ENCODE results near the gene SPDYE3. TPM values are rescaled to one million over a fixed set of nuclear protein-coding genes. Genes with fewer than 3 reads are reported as not detected.
"Not testable (repeated sequence)": the region's sequence is repeated elsewhere in the genome, so short reads cannot be mapped to it uniquely, and the experiment has no call there.

SPDYE3 gene
- total RNA-seq, 6 experiments from 2014 or later = not detected

- Mint-ChIP-seq H3K27ac (no peak overlapping the region), H3K36me3 (ENCODE audit: low read depth) (peaks cover 31% of the 10 kb centered on the region), H3K4me1 (ENCODE audit: low read depth) (peaks cover 13% of the 10 kb centered on the region), H3K9me3 (no peaks in the 10 kb centered on the region), H3K27me3 (ENCODE audit: insufficient read depth) (no peaks in the 10 kb centered on the region; the same call in 1 of the 2 replicates), H3K4me3 (no peak overlapping the region)
- TF ChIP-seq CTCF (IDR thresholded peaks at IDR 0.05) = no peak
- no peak for DNase-seq
Observed at GRCh38 chr7:100342765-100343164, 35.3 kb downstream of the SPDYE3 start.

GRCh38 chr7:100344124-100344559 is 36.6 kb downstream of the SPDYE3 start:
- H3K36me3 Mint-ChIP-seq (ENCODE audit: low read depth) = peaks cover 31% of the 10 kb centered on the region

DNA sequence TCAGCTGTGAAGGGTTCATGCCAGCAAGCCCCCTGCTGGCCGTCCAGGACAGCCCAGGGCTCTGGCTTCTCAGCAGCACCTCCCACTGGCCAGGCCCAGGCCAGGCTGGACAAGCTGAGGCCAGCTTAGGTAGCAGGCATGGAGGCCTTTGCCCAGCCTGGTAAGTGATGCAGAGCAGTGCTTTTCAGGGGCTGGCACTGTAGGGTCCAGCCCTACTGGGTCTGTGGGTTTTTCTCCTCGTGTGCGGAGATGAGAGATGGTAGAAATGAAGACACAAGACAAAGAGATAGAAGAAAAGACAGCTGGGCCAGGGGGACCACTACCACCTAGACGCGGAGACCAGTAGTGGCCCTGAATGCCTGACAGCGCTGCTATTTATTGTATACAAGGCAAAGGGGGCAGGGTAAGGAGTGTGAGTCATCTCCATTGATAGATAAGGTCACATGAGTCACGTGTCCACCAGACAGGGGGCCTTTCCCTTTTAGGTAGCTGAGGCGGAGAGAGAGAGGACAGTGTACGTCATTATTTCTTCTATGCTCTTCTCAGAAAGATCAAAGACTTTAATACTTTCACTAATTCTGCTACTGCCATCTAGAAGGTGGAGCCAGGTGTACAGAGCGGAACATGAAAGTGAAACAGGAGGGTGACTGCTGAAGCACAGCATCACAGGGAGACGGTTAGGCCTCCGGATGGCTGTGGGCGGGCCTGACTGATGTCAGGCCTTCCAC is 37.2 kb downstream of the SPDYE3 start:
- not testable (repeated sequence) for H3K9me3 Mint-ChIP-seq; H3K27me3 Mint-ChIP-seq (ENCODE audit: insufficient read depth)
- H3K4me1 Mint-ChIP-seq (ENCODE audit: low read depth) = peaks cover 13% of the 10 kb centered on the region
- peak; percentile 59 for DNase-seq
- H3K4me3 Mint-ChIP-seq = peak overlapping the region; percentile 41
- peaks cover 32% of the 10 kb centered on the region for H3K36me3 Mint-ChIP-seq (ENCODE audit: low read depth)
- peak overlapping the region; percentile 91 for H3K27ac Mint-ChIP-seq
- peak; percentile 82 for TF ChIP-seq CTCF (IDR thresholded peaks at IDR 0.05)

More at GRCh38 chr7:100344124-100344559, 36.6 kb downstream of the SPDYE3 start:
- Mint-ChIP-seq H3K27ac (peak overlapping the region; percentile 91), H3K4me1 (ENCODE audit: low read depth) (peaks cover 13% of the 10 kb centered on the region)
- not testable (repeated sequence) for H3K9me3 Mint-ChIP-seq; H3K27me3 Mint-ChIP-seq (ENCODE audit: insufficient read depth); H3K4me3 Mint-ChIP-seq; DNase-seq

DNA sequence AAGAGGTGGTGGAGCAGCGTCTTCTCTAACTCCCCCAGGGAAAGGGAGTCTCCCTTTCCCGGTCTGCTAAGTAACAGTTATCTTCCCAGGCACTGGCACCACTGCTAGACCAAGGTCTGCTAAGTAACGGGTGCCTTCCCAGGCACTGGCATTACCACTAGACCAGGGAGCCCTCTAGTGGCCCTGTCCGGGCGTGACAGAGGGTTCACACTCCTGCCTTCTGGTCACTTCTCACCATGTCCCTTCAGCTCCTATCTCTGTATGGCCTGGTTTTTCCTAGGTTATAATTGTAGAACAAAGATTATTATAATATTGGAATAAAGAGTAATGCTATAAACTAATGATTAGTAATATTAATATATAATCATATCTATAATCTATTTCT is 37.8 kb downstream of the SPDYE3 start:
- H3K4me3 Mint-ChIP-seq; H3K9me3 Mint-ChIP-seq; H3K27me3 Mint-ChIP-seq (ENCODE audit: insufficient read depth): not testable (repeated sequence)
- H3K36me3 Mint-ChIP-seq (ENCODE audit: low read depth) = peaks cover 36% of the 10 kb centered on the region
- peaks cover 13% of the 10 kb centered on the region for H3K4me1 Mint-ChIP-seq (ENCODE audit: low read depth)
- peak; percentile 65 for DNase-seq
- peak overlapping the region; percentile 91 for H3K27ac Mint-ChIP-seq
- TF ChIP-seq CTCF (IDR thresholded peaks at IDR 0.05) = peak; percentile 67

DNA sequence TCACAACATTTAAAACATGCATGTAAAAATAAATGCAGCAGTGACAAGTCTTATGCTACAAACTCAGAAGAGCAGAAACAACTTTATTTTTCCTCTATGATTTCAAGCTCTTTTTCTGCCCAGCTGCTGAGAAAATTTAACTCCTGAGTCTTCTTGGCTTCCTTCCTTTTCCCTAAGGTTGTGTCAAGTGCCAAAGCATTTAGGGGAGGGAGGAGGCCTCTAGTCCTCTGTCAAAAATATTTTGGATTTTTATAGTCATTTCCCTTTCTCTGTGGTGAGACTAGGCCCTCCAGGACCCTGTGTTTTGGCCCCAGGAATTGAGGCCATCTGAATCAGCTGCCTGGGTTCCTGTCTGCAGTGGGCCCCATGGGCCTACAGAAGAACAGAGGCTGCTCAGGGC is 39.4 kb downstream of the SPDYE3 start:
- no peak for TF ChIP-seq CTCF (IDR thresholded peaks at IDR 0.05)
- DNase-seq = no peak
- no peak overlapping the region for H3K4me3 Mint-ChIP-seq
- peaks cover 13% of the 10 kb centered on the region for H3K4me1 Mint-ChIP-seq (ENCODE audit: low read depth)
- peaks cover 35% of the 10 kb centered on the region for H3K36me3 Mint-ChIP-seq (ENCODE audit: low read depth)
- H3K27me3 Mint-ChIP-seq (ENCODE audit: insufficient read depth) = peaks cover 2% of the 10 kb centered on the region; the same call in 1 of the 2 replicates
- no peaks in the 10 kb centered on the region for H3K9me3 Mint-ChIP-seq
- H3K27ac Mint-ChIP-seq = no peak overlapping the region; the same call in 1 of the 2 replicates

DNA sequence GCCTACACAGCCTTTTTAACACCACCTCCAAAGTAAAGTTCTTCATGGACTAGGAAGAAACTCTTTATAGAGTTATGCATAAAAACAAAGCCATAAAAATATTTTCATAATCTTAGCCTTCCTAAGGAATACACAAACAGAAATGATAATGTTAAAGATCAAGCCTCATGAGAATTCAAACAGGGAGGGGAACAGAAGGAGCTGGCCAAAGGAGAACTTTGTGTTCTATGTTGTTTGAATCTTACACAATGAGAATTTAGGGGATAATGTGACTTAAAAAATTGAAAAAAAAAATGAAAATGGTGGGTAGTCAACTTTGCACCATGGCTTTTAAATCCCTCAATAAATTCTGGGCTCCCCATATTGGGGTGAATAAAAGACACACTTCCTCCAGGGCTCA is 41.3 kb downstream of the SPDYE3 start:
- DNase-seq = no peak
- no peak for TF ChIP-seq CTCF (IDR thresholded peaks at IDR 0.05)
- no peak overlapping the region for H3K4me3 Mint-ChIP-seq
- H3K27ac Mint-ChIP-seq = no peak overlapping the region
- H3K27me3 Mint-ChIP-seq (ENCODE audit: insufficient read depth) = peaks cover 2% of the 10 kb centered on the region; the same call in 1 of the 2 replicates
- peaks cover 13% of the 10 kb centered on the region for H3K4me1 Mint-ChIP-seq (ENCODE audit: low read depth)
- peaks cover 26% of the 10 kb centered on the region for H3K36me3 Mint-ChIP-seq (ENCODE audit: low read depth)
- H3K9me3 Mint-ChIP-seq = no peaks in the 10 kb centered on the region

Data from HFFc6 (cell line).